Activated naive CD8-positive, alpha-beta T cell treated with anti-CD3 and anti-CD28 coated beads, Interleukin-2, amount 50 U/mL, for 16 hours (primary cell): ENCODE measurements around the gene NLK.
"Not testable (repeated sequence)": the region's sequence is repeated elsewhere in the genome, so short reads cannot be mapped to it uniquely, and the experiment has no call there.

Source experiments
- DNase-seq: peaks from one replicate; pipeline ENCODE4 v3.0.0-alpha.2; 2020; ENCODE audit warnings: low read depth, low spot score

The NLK gene

DNA sequence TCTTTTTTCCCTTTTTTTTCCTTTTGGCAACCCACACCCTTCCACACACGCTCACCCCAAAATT is at the start of gene NLK:
Gene NLK (plus strand): TSS at position 21 of the 64 bp plus-strand sequence. CDS start 197 bp downstream, outside the sequence.
- no peak for DNase-seq

DNA sequence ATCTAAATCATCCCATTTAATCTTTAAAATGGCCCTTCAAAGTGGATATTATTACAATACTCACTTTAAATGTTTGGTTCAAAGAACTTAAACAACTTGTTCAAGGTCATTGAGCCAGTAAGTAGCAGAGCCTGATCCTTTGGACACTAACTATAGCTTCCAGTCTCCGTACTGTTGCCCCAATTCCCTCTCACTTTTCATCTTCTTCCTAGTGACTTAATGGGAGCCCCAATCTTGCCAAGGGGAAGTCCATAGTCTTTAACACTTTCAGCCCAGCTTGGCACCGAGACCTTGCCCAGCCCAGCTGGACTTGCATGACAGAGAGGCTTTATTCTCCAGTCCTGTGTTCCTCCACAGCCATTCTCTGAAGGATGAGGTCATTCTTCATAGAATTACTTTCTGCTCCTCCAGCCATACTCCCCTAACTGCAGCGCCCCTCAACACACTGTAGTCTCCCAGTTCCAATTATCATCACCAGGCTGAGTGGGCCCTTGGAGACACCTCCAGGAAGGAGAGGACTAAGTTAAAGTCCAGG is 49.2 kb upstream of the NLK start:
- DNase-seq: no peak

DNA sequence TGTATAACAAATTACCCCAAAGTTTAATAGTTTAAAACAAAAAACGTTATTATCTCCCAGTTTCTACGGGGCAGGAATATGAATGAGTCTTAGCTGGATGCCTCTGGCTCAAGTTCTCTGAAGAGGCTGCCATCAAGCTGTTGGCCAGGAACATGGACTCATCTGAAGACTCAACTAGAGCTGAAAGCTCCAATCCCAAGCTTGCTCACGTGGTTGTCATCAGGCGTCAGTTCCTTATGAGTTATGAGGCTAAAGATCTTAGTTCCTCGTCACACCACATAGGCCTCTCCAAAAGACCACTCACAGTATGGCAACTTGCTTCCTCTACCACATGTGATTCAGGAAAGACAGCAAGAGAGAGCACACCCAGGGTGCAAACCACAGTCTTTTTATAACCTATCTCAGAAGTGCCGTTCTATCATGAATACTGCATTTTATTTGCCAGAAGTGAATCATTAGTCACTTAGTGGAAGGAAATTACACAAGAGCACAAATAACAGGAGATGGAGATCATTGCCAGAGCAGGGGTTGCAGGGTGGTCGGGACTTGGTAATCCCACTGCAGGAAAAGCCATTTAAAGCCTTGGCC is 48.7 kb upstream of the NLK start:
- no peak for DNase-seq

DNA sequence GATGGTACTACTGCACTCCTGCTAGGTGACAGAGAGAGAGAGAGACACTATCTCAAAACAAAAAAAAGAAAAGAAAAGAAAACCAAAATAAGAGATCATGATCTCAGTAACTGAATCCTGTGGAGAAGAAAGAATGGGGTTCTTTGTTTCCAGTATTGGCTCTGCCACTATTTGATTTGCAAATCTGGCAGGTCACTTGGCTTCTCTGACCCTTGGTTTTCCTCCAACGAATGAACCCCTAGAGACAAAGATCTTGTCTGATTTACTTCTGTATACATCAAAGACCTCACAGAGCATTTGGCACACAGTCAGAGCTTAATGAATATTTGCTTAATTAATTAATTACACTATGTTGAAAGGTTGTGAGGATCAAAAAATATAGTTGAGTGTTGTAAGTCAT is 47.9 kb upstream of the NLK start:
- DNase-seq: no peak

DNA sequence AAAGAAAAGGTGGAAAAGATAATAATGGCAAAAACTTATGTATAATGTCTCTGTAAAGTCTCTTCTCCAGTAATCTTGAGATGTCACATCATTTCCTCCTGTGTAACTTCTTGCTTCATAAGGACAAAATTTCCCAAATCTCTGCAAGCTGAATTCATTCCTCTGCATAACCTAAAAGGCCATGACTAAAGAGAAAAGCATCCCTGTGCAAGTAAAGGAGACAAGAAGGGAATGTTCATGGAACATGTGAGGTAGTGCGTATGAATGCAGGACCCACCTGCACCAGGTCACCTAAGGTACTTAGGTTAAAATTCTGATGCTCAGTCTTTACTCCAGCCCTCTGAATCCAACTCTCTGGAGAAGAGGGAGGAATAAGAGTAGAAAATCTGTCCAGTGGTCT is 46.9 kb upstream of the NLK start:
- no peak for DNase-seq

DNA sequence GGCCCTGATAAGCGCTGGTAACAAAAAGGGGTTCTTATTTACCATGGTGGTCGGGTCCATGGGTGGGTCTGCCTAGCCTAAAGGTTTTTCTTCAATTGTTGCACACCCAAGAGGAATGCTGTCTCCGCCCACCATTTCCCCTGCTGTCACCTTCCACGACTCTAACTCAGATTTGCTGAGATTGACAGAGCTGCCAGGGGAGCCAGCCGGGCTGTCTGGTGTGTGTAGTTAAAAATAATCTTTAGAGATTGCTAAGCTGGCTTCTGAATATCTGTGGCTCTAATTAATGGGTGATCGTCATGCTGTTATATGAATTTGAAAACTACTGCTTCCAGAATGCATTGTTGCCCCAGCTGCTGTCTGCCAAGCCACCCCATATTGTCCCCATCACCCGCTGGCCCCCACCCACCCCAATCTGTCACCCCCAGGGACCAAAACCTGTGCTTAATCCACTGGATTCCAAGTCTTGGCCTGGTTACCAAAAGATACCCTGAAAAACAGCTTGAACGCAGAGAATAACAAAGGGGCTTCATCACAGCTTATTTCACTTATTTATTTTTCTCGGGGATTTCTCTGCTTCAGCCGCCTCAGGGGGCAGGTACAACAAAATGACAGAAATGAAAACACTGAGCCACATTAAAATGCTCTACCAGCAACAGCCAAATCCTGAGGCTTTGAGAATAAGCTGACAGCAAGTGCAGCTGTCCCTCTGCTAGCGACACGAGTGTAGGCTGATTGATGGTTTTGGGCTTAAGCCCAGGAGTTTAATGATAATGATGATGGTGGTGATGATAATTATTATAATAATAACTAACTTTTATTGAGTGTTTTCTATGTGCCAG is 46.1 kb upstream of the NLK start:
- DNase-seq: no peak

DNA sequence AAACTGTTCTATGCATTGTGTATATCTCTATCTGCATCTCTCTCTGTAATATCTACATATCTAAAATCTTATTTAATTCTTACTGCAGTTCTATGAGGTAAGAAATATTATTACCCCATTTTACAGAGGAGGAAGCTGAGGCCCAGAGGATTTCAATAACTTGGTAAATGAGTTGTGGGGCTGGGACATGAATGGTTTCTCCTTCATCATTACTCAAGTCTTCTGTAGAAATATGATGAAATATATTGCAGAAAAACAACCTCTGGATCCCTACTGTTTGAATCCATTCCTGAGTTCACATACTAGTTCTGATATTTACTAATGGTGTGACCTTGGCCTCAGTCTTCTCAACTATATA is 45.5 kb upstream of the NLK start:
- no peak for DNase-seq

DNA sequence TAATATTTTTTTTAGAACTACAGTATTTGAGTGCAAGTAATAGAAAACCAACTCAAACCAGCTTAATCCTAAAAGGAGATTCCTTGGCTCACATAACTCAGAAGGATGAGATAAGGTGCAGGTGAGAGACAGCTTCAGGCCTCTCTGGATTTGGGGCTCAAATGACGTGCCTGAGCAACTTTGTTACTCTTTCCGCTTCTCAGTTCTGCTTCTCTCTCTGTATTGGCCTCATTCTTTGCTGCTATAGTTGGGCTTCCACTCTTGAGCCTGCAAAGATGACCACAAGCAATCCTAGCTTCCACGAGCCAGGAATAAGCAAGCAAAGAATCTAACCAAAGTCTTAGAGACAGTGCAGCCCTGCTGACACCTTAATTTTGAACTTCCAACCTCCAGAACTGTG is 45.0 kb upstream of the NLK start:
- no peak for DNase-seq

DNA sequence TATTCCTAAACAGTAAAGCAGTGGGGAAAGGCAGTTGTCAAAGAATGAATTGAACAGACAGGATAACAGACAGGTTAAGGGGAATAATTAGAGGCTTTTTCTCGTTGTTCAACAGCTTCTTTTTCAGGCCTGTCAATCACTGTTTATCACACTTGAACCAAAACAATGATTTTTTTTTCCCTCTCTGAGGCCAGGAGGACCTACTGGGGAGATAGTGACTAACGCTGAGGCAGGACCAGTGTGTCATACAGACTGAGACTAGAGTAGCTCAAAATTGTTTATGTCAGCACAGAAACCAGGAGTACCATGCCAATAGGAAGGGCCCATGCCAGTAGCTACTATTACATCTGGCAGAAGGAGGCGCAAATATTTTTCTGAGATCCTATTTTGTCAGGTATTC is 41.3 kb upstream of the NLK start:
- DNase-seq: no peak

DNA sequence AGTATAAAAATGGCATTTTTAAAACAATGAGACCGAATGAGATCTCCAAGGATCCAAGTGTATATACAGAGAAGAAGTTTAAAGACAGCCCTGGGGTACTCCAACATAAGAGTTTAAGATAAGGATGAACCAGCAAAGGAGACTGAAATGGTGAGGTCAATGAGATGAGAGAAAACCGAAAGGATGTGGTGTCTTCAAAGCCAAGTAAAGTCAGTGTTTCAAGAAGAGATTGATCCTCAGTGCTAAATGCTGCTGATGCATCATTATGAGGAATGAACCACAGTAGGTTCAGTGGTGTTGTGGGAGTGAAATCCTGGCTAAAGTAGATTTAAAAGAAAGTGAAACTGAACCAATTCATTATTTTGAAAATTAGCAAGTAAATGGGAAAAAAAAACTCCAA is 38.1 kb upstream of the NLK start:
- no peak for DNase-seq

DNA sequence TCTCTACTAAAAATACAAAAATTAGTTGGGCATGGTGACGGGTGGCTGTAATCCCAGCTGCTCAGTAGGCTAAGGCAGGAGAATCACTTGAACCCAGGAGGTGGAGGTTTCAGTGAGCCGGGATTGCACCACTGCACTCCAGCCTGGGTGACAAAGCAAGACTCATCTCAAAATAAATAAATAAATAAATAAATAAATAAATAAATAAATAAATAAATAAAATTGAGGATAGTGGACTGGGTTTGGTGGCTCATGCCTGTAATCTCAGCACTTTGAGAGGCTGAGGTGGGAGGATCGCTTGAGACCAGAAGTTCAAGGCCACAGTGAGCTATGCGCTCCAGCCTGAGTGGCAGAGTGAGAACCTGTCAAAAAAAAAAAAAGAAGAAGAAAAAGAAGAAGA is 34.6 kb upstream of the NLK start:
- DNase-seq: not testable (repeated sequence)

DNA sequence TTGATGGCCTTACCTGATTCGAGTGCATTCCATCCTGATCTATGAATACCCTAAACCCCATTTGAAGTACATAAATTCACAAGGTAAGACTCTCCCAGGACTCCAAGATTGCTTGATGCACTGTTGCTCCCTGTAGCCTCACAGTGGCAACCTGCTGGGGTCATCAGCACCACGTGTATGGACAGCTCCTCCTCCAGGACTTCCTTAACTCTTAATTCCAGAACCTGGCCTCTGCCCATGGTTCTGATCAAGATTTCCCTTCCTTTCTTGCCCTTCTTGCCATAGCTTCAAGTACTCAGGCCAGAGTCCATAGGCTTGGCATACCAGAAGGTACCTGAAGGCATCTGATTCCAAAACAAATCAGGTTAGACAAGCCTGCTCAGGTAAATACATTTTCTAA is 34.0 kb upstream of the NLK start:
- no peak for DNase-seq

DNA sequence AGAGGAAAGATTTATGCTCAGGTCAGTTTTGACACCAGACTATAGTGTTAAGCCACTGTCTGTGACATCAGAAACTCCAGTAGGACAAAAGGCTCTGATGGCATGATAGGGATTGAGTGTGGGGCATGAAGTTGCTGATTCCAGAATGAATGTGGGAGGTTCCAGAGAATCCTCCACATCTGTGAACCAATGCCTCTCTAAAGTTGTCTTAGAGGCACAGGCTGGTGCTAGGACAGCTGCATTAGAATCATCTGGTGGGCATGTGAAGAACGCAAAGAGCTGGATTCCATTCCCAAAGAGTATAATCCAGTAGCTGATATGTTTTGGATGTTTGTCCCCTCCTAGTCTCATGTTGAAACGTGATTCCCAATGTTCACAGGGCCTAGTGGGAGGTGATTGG is 32.1 kb upstream of the NLK start:
- no peak for DNase-seq

DNA sequence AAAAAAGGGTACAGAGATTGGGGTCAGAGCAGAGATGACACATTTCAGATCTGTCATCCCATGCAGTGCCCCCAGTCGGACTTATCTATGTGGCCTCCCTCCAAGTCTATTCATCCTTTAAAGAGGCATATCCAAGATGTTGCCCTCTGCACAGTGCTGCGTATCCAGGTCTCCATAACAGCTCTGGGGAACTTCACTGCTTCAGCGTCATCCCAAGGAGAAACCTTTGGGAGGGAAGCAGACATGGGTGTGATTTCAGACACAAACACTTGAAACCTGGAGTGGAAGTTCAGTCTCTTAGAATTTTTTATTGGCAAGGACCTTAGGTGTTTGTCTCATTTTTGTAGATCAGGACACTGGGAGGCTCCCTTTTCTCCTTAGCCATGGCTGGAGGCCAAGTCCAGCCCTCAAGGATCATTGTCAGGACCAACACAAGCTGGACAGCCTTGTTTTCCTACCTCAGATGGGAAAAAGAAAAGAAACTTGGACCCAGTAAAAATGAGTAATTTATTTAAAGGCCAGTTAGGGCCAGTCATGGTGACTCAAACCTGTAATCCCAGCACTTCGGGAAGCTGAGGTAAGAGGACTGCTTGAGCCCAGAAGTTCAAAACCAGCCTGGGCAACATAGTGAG is 23.9 kb upstream of the NLK start:
- no peak for DNase-seq

DNA sequence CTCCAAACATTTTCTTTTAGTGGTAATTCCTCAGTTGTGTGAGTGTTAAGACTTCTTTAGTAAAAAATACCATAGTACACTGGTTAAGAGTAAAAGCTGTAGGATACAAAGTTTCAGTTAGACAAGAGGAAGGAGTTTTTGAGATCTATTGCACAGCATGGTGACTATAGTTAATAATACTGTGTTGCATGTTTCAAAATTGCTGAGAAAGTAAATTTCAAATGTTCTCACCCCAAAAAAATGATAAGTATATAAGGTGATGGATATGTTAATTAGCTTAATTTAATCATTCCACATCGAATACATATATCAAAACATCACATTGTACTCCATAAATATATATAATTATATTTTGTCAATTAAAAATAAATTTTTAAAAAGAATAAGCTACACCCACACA is 22.0 kb upstream of the NLK start:
- DNase-seq: no peak

DNA sequence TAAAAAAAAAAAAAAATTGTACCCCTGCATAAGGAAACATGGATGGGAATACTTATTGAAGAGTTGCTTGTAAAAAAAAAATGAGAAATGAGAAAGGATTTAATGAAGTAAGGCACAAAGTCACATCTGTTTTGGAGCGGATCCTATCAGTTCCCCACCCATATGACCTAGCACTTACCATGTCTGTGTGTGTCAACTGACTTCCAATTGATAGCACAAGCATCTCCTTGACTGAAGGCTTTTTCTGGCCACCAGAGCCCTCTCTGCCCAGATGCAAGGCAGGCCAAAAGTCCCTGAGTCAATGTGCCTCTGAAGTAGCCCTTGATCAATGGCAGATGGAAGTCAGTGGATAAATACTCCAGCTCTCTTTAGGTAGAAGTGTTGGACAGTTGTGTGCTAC is 13.4 kb upstream of the NLK start:
- no peak for DNase-seq

DNA sequence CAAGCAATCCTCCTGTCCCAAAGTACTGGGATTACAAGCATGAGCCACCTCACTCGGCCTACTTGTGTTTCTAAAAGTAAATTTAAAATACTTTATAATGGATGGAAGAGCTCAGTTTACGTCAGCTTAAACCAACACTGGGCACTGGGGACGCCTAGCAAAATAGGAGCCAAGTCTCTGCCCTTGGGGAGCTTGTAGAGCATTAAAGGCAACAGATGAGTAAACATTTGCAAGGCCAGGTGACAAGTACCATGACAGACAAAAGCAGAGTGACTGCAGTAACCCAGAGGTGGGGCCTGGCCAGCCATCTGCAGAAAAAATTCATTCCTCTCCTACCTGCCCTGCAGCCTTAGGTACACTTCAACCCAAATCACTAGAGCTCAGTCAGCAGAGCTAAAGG is 12.1 kb upstream of the NLK start:
- DNase-seq: no peak

DNA sequence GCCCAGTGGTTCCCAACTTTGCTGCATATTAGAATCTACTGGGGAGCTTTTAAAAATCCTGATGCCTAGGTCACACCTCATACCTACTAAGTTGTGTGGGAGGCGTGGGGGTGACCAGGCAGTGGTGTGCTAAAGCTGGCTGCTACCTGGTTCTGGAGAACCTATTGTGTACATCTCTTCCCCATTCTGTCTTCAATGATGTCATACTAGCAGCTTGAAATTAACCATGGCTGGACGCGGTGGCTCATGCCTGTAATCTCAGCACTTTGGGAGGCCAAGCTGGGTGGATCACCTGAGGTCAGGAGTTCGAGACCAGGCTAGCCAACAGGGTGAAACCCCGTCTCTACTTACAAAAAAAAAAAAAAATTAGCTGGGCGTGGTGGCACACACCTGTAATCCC is 11.3 kb upstream of the NLK start:
- no peak for DNase-seq

DNA sequence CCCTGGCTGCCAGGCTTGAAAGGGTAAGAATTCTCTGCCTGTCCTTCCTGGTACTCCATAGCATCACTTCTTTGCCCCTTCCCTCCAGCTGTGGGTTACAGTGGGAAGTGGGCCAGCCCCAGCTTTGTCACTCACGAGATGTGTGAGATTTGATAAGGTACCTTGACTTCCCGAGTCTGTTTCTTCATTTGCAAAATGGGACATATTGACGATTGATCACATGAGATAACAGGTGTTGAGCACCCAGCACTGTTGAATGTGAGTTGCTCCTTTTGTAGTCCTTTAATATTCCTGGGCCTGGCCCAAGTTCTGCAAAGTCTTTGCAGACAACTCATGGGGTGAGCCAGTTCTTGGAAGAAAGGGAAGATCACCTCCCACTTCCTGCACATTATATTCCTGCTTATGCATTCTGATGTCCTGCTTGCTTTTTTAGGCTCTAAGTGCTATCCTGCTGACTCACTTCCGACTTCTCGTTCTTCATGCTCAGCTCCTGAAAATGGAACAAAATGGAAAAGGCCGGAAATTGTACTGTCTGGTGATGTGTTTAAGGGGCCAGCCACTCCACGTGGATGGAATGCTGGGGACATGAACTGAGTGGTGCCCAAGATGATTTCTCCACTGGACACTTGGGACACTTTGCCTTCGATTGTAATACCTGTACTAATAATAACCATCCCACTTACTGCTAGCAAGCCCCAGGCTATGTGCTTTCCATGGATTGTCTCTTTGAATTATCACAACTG is 8.3 kb upstream of the NLK start:
- DNase-seq: no peak

DNA sequence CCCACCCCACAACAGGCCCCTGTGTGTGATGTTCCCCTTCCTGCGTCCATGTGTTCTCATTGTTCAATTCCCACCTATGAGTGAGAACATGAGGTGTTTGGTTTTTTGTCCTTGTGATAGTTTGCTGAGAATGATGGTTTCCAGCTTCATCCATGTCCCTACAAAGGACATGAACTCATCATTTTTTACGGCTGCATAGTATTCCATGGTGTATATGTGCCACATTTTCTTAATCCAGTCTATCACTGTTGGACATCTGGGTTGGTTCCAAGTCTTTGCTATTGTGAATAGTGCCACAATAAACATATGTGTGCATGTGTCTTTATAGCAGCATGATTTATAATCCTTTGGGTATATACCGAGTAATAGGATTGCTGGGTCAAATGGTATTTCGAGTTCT is 7.0 kb upstream of the NLK start:
- not testable (repeated sequence) for DNase-seq

DNA sequence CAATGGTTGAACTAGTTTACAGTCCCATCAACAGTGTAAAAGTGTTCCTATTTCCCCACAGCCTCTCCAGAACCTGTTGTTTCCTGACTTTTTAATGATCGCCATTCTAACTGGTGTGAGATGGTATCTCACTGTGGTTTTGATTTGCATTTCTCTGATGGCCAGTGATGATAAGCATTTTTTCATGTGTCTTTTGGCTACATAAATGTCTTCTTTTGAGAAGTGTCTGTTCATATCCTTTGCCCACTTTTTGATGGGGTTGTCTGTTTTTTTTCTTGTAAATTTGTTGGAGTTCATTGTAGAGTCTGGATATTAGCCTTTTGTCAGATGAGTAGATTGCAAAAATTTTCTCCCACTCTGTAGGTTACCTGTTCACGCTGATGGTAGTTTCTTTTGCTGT is 6.6 kb upstream of the NLK start:
- DNase-seq: not testable (repeated sequence)

DNA sequence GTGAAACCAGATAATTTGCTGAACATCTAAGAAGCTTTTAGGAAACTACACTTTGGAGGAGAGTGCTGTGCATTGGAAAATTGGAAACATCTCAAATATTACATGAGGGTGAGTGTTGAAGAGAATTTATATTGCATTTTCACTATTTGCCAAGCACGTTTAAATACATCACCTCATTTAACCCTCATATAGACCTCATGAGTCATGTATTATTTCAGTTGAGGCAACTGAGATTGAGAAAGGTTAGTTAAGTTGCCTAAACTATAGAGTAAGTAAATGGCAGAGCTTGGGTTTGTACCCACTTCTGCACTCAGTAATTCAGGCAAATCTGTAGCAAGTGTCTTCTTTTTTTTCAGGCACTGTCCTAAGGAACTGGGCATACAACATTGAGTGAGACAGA is 3.7 kb upstream of the NLK start:
- DNase-seq: no peak

DNA sequence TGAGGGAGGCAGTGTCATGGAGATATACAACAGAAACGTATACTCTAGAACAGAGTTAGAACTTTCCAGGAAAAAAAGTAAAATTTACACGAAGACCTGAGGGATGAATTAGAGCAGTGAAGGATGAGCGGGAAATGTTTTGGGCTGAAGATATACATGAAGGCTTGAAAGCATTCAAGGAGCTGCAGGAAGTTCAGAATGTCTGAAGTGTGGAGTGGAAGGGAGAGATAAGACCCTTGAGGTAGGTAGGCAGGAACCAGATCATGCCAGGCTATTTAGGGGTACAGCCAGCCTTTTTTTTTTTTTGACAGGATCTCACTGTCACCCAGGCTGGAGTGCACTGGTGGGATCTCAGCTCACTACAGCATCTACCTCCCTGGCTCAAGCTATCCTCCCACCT is 3.2 kb upstream of the NLK start:
- DNase-seq: no peak
